HUES6 (cell line): ENCODE data around the gene PKD2L2.
"Not testable (repeated sequence)": the region's sequence is repeated elsewhere in the genome, so short reads cannot be mapped to it uniquely, and the experiment has no call there.

Experiments used
- H3K27ac ChIP-seq: 2 replicates; pipeline ENCODE4 v1.7.0; 2013; ENCODE audit warnings: low read depth, mild to moderate bottlenecking, low read length, inconsistent platforms
- H3K27me3 ChIP-seq: 2 replicates; pipeline ENCODE4 v1.6.1; 2013; ENCODE audit warnings: low read length; ENCODE audit not compliant: control insufficient read depth, insufficient read depth
- H3K36me3 ChIP-seq: 2 replicates; pipeline ENCODE4 v1.6.1; 2013; ENCODE audit warnings: low read length; ENCODE audit not compliant: control insufficient read depth, insufficient read depth
- H3K4me1 ChIP-seq: 2 replicates; pipeline ENCODE4 v1.6.1; 2013; ENCODE audit warnings: low read length; ENCODE audit not compliant: control insufficient read depth, insufficient read depth
- H3K4me3 ChIP-seq: 2 replicates; pipeline ENCODE4 v1.5.1; 2013; ENCODE audit warnings: low read depth, low read length
- H3K9ac ChIP-seq: one replicate; pipeline ENCODE4 v1.6.1; 2013; ENCODE audit warnings: mild to moderate bottlenecking, low read length
- H3K9me3 ChIP-seq: 2 replicates; pipeline ENCODE4 v1.6.1; 2013; ENCODE audit warnings: low read depth, low read length; ENCODE audit not compliant: control insufficient read depth, insufficient read depth

The PKD2L2 gene

DNA sequence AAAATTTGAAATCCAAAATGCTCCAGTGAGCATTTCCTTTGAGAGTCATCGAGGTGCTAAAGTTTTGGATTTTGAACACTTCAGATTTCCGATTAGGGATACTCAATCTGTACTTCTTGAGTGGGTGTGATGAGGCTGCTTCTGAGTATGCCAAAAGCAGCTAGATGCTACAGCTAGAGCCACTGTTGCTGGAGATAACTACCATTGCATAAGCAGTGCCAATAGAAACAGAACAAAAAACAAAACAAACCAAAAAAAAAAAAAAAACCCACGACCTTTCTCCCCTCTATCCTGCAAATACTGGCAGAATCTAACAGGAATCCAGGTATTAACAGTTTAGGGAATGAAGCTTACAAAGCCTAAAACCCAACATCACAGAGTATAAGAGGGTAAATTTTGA, 43.5 kb downstream of the PKD2L2 start:
- no peak overlapping the region for H3K27ac ChIP-seq
- no peaks in the 10 kb centered on the region for H3K27me3 ChIP-seq
- no peak overlapping the region for H3K9ac ChIP-seq
- no peaks in the 10 kb centered on the region for H3K4me1 ChIP-seq
- H3K36me3 ChIP-seq, result peaks cover 7% of the 10 kb centered on the region
- H3K9me3 ChIP-seq, result no peaks in the 10 kb centered on the region
- H3K4me3 ChIP-seq, result no peak overlapping the region

DNA sequence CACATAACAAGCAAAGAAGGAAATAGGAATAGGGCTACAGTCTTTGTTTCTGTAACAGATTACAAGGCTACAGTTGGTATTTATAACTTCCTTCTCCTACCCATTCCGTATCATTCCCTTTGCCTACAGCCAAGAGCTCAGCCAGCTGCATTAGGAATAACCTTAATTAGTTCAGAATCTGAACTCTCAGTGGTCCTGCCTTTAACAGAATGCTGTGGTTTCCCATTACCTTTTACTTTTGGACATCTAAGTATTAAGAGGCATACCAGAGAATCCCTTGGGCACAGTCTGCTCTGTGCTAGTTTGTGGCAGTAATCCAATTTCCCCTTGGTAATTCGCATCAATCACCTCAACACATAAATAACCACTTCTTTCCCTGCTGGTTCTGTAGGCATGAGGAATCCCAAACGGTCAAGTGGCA, 44.2 kb downstream of the PKD2L2 start:
- Histone ChIP-seq H3K27ac (no peak overlapping the region), H3K27me3 (no peaks in the 10 kb centered on the region), H3K4me1 (no peaks in the 10 kb centered on the region), H3K9me3 (no peaks in the 10 kb centered on the region), H3K4me3 (no peak overlapping the region), H3K36me3 (peaks cover 13% of the 10 kb centered on the region), H3K9ac (no peak overlapping the region)

DNA sequence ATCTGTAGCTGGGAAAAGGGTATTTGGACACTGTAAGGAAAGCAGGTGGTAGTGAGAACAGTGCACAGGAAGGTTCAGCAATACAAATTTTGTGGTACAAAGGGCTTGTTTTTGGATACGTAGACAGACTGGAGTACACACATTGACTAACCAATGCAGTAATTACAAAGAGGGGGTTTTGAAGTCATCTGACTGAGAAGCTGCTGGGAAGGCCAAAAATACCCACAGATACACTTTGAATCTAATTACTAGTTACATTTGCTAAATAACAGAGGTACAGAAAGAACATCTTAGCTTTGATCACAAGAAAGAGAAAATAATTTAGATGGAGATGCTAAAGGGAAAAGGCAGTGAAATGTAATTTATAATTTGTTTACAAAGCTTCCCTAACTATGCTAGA, 45.9 kb downstream of the PKD2L2 start:
- Histone ChIP-seq H3K4me3 (no peak overlapping the region), H3K9ac (no peak overlapping the region), H3K27ac (no peak overlapping the region), H3K4me1 (no peaks in the 10 kb centered on the region), H3K9me3 (no peaks in the 10 kb centered on the region), H3K36me3 (peaks cover 30% of the 10 kb centered on the region), H3K27me3 (no peaks in the 10 kb centered on the region)

DNA sequence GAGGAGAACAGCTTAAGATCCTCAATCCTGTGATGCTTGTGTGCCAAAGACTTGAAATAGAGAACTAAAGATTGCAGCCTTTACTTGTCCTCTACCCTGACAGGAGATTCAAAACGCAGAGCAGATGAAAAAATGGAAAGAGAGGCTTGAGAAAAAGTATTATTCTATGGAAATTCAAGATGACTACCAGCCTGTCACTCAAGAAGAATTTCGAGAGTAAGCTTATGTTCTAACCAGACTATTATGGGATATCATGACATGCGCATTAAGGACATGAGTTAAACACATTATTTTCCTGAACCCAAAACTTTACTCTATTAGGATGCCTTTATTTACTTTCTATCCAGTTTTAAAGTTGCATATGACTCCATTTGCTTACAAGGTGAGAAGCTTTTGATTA, 46.4 kb downstream of the PKD2L2 start:
- Histone ChIP-seq H3K27ac (no peak overlapping the region), H3K4me1 (no peaks in the 10 kb centered on the region), H3K27me3 (no peaks in the 10 kb centered on the region), H3K36me3 (peaks cover 35% of the 10 kb centered on the region), H3K4me3 (no peak overlapping the region), H3K9ac (no peak overlapping the region), H3K9me3 (no peaks in the 10 kb centered on the region)

DNA sequence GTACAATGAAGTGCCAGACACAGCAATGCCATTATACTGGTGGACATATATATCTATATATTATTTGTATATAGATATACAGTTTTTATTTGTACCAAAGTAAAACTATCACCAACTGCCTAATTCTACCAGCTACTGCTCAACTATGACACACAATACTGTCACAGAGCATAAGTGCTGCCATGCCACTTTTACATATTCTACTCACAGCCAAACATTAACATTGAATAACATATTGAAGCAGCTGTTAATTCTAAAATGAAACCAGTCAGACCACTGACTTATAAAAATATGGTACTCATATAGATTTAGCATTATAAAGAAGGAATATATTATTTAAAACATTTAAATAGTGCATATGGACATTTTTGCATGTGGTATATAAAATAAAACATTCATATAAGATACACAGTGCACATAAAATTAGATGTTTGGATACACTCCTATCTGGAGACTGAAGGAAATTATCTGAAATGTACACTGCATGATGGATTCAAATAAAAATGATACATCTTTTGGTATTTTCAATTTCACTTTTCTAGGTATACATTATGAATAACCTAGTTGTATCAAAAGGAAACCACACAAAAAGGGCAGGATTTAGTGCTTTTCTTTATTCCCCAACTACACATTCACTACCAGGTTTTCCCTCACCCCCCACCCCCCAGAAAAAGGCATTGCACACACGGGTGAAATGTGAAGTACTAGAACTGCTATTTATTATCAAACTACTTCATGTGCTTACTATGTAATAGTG, 48.9 kb downstream of the PKD2L2 start:
- Histone ChIP-seq H3K36me3 (peaks cover 60% of the 10 kb centered on the region), H3K27me3 (no peaks in the 10 kb centered on the region), H3K9me3 (no peaks in the 10 kb centered on the region), H3K4me3 (no peak overlapping the region), H3K4me1 (no peaks in the 10 kb centered on the region), H3K9ac (no peak overlapping the region), H3K27ac (no peak overlapping the region)

DNA sequence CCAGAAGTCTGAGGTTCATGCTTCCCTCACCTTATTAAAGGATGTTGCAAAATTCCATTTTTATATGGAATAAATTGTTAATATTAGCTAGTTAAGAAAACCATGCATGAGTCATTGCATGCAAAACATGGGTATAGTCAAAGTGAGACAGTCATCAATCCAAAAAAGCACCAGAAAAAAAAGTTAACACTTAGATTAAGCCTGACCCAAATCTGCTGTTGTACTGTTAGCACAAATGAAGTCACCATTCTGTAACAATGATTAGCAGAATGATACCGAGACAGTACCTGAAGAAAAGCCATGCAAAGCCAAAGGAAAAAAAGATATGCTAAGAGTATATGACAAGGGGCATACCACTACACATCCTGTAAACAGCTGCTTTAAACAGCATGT, 49.5 kb downstream of the PKD2L2 start:
- no peaks in the 10 kb centered on the region for H3K27me3 ChIP-seq
- no peaks in the 10 kb centered on the region for H3K4me1 ChIP-seq
- H3K36me3 ChIP-seq, result peaks cover 60% of the 10 kb centered on the region
- H3K9ac ChIP-seq, result no peak overlapping the region
- no peaks in the 10 kb centered on the region for H3K9me3 ChIP-seq
- no peak overlapping the region for H3K27ac ChIP-seq
- no peak overlapping the region for H3K4me3 ChIP-seq

DNA sequence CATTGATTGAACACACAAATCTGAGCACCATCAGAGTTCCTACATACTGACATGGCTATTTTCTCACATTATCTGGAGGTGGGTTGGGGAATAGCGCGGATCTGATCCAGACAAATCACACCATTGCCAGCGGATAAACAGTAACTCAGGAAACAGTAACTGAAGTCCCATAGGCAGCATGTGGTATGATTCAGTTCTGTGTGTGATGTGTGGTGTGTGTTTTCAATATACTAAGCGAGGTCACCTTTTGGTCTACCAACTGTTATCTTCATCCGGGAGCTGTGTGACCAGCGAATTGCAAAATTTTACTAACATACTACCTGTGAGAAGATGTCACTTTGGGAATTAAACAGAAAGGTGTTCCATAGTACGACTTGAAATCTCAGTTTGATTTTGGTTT, 50.1 kb downstream of the PKD2L2 start:
- H3K9me3 ChIP-seq, result no peaks in the 10 kb centered on the region
- peaks cover 65% of the 10 kb centered on the region for H3K36me3 ChIP-seq
- no peaks in the 10 kb centered on the region for H3K4me1 ChIP-seq
- no peak overlapping the region for H3K27ac ChIP-seq
- no peak overlapping the region for H3K9ac ChIP-seq
- H3K27me3 ChIP-seq, result no peaks in the 10 kb centered on the region
- no peak overlapping the region for H3K4me3 ChIP-seq

DNA sequence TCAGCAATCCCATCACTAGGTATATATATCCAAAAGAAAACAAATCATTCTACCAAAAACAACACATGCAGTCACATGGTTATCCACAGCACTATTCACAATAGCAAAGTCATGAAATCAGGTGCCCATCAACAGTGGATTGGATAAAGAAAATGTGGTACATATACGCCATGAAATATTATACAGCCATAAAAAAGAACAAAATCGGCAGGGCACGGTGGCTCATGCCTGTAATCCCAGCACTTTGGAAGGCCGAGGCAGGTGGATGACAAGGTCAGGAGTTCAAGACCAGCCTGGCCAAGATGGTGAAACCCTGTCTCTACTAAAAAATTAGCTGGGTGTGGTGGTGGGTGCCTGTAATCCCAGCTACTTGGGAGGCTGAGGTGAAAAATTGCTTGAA, 55.0 kb downstream of the PKD2L2 start:
- not testable (repeated sequence) for H3K9ac ChIP-seq, H3K4me1 ChIP-seq, H3K9me3 ChIP-seq, H3K27me3 ChIP-seq, H3K27ac ChIP-seq, H3K4me3 ChIP-seq
- H3K36me3 ChIP-seq, result peaks cover 93% of the 10 kb centered on the region

DNA sequence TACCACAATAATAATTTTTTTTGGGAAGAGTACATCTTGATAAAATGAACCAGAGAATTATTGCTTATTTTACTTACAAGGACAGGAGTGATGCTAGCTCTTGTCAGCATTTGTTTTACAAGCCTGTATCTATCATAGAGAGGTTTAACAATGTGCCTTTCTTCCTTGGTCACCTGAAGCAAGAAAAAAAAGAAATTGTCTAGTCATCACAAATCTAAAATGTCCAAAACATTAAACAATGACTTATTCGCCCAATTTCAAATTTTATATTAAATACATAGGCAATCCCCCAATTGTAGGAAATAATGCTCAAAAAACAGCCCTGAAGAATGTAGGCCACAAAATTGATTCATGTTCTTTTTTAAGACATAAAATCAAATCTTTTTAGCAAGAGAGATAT, 56.6 kb downstream of the PKD2L2 start:
- H3K4me3 ChIP-seq, result no peak overlapping the region
- H3K36me3 ChIP-seq, result peaks cover 93% of the 10 kb centered on the region
- H3K9me3 ChIP-seq, result no peaks in the 10 kb centered on the region
- no peaks in the 10 kb centered on the region for H3K4me1 ChIP-seq
- no peak overlapping the region for H3K9ac ChIP-seq
- H3K27ac ChIP-seq, result no peak overlapping the region
- H3K27me3 ChIP-seq, result no peaks in the 10 kb centered on the region

DNA sequence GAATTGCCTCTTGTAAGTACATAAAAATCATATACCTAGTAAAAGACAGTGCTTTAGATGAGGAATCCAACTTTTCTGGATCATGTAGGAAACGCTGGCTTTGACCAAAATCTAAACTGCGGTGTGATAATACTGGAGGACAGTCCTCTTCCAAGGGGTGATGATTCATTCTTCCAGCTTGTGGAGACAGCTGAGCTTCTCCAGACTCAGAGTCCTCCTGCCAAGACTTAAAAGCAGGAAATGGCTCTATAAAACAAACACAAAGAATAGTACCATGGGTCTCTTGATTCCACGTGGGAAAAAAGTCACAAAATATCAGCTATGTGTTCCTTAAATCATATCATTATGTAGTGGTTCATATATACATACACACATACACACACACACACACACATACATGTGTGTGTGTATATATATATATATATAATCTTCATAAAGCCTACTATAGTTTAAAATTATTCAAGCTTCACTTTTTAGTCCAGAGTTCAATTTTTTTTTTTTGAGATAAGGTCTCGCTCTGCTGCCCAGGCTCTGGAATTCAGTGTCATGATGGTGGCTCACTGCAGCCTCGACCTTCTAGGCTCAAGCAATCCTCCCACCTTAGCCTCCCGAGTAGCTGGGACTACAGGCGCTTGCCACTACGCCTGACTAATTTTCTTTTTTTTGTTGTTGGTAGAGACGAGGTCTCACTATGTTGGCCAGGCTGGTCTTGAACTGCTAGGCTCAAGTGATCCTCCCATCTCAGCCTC, 65.0 kb downstream of the PKD2L2 start:
- H3K36me3 ChIP-seq, result peaks cover 84% of the 10 kb centered on the region
- H3K4me3 ChIP-seq, result no peak overlapping the region
- H3K9me3 ChIP-seq, result no peaks in the 10 kb centered on the region
- no peak overlapping the region; the same call in 1 of the 2 replicates for H3K27ac ChIP-seq
- H3K9ac ChIP-seq, result no peak overlapping the region
- no peaks in the 10 kb centered on the region for H3K27me3 ChIP-seq
- no peaks in the 10 kb centered on the region for H3K4me1 ChIP-seq

DNA sequence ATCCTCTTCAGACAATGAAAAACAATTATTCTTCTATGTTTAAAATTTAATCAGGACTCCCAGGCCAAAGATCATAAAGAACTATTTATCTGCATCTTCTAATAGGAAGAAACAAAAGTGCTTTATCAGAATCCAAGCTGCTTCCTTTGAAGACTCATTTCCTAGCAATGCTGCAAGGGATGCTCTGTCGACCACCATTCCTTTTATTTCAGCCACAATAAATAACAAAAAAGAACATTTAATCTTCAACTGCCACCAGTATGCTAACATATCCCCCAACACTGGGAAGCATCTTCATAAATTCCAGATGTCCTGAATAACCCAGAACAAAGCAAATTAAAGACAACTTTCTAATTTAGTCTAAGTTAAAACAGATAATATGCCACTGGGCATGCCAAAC, 68.7 kb downstream of the PKD2L2 start:
- no peak overlapping the region for H3K9ac ChIP-seq
- no peaks in the 10 kb centered on the region for H3K9me3 ChIP-seq
- H3K4me3 ChIP-seq, result no peak overlapping the region
- H3K27me3 ChIP-seq, result no peaks in the 10 kb centered on the region
- peaks cover 82% of the 10 kb centered on the region for H3K36me3 ChIP-seq
- no peaks in the 10 kb centered on the region for H3K4me1 ChIP-seq
- no peak overlapping the region for H3K27ac ChIP-seq
